GM12878 (cell line): ENCODE data around the gene C19orf18.

Source experiments
- ASH2L ChIP-seq: fragments of 300-600, 200-600 bp; sonication (generic); IDR thresholded peaks from 2 replicates; pipeline ENCODE4 v1.6.1; 2017; ENCODE audit warnings: low read depth, mild to moderate bottlenecking, borderline replicate concordance
- EGR1 ChIP-seq, 2 experiments: IDR thresholded peaks; 1 replicate in 1 of 2; 2 replicates in 1 of 2; pipeline ENCODE4 v1.6.1; 2011 to 2012; ENCODE audit warnings: low read depth in 2 of 2, low read length in 2 of 2, borderline replicate concordance in 1 of 2, mild to moderate bottlenecking in 1 of 2, moderate library complexity in 1 of 2
- ESRRA ChIP-seq: IDR thresholded peaks from 2 replicates; pipeline ENCODE4 v1.6.1; 2012; ENCODE audit warnings: mild to moderate bottlenecking, low read length, improper control_type of control experiment
- ETV6 ChIP-seq, 2 experiments: fragments of 450-650 bp in 1 of 2; IDR thresholded peaks in 1 of 2; conservative IDR thresholded peaks in 1 of 2; 2 replicates each; pipeline ENCODE4 v1.6.1; 2014; ENCODE audit warnings: antibody characterized with exemption in 1 of 2, borderline replicate concordance in 1 of 2, low read depth in 1 of 2, mild to moderate bottlenecking in 1 of 2, moderate library complexity in 1 of 2
- GABPA ChIP-seq: IDR thresholded peaks from 2 replicates; pipeline ENCODE4 v1.6.1; 2014; ENCODE audit warnings: antibody characterized with exemption, low read depth, mild to moderate bottlenecking, inconsistent platforms
- JUNB ChIP-seq: IDR thresholded peaks from 2 replicates; pipeline ENCODE4 v1.6.1; 2016; ENCODE audit warnings: antibody characterized with exemption, mild to moderate bottlenecking
- POLR2AphosphoS5 ChIP-seq: IDR thresholded peaks from 2 replicates; pipeline ENCODE4 v1.6.1; 2011; ENCODE audit warnings: mild to moderate bottlenecking, low read length, inconsistent platforms
- RBBP5 ChIP-seq: fragments of 200-600 bp; sonication (generic); conservative IDR thresholded peaks from 2 replicates; pipeline ENCODE4 v1.6.1; 2016
- SMAD1 ChIP-seq: fragments of 450-650 bp; IDR thresholded peaks from 2 replicates; pipeline ENCODE4 v1.6.1; 2018; ENCODE audit warnings: mild to moderate bottlenecking, low read depth; ENCODE audit not compliant: partially characterized antibody
- TF ChIP-seq, protein P1 (sequence below), 3 experiments: IDR thresholded peaks in 2 of 3; conservative IDR thresholded peaks in 1 of 3; 2 replicates each; pipeline ENCODE4 v1.5.1; 2011; ENCODE audit warnings: low read depth in 3 of 3, low read length in 3 of 3, mild to moderate bottlenecking in 3 of 3, control low read depth in 2 of 3, moderate library complexity in 2 of 3, inconsistent platforms in 1 of 3, mixed read lengths in 1 of 3; ENCODE audit not compliant: control insufficient read depth in 2 of 3, insufficient read depth in 1 of 3; ENCODE audit errors: extremely low read depth in 1 of 3
- TF ChIP-seq, protein P2 (sequence below): IDR thresholded peaks from 2 replicates; pipeline ENCODE4 v1.6.1; 2012; ENCODE audit warnings: low read depth, low read length, improper control_type of control experiment

DNA sequence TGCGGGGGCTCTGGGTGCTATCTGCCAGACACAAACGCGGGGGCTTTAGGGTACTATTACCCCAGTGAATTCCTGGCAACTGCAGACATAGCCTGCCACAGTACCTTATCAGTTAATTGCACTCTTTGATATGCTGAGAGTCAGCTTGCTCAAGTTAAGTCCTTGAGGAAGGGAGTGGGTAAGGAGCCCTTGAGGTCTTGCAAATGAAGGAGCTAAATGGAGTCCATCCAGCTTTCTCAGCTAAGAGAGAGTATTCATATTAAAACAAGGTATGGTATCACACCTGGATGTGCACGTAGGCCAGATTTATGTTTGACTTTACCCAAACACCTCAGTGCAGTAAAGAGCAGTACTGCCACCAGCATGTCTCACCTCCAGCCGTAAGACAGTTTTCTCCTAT, 39.8 kb upstream of the C19orf18 start:
- TF ChIP-seq, protein P1, sequence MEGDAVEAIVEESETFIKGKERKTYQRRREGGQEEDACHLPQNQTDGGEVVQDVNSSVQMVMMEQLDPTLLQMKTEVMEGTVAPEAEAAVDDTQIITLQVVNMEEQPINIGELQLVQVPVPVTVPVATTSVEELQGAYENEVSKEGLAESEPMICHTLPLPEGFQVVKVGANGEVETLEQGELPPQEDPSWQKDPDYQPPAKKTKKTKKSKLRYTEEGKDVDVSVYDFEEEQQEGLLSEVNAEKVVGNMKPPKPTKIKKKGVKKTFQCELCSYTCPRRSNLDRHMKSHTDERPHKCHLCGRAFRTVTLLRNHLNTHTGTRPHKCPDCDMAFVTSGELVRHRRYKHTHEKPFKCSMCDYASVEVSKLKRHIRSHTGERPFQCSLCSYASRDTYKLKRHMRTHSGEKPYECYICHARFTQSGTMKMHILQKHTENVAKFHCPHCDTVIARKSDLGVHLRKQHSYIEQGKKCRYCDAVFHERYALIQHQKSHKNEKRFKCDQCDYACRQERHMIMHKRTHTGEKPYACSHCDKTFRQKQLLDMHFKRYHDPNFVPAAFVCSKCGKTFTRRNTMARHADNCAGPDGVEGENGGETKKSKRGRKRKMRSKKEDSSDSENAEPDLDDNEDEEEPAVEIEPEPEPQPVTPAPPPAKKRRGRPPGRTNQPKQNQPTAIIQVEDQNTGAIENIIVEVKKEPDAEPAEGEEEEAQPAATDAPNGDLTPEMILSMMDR (IDR thresholded peaks at IDR 0.05 in 2 of 3, conservative IDR thresholded peaks at IDR 0.05 in 1 of 3; ENCODE audit: control insufficient read depth in 2 of 3, extremely low read depth in 1 of 3, insufficient read depth in 1 of 3, low read depth in 3 of 3, low read length in 3 of 3), result no peak
- TF ChIP-seq JUNB, result no peak
- TF ChIP-seq SMAD1, result no peak
- TF ChIP-seq ESRRA, result no peak
- no peak for TF ChIP-seq ETV6 (conservative IDR thresholded peaks at IDR 0.05 in 1 of 2, IDR thresholded peaks at IDR 0.05 in 1 of 2; ENCODE audit: borderline replicate concordance in 1 of 2, low read depth in 1 of 2)
- TF ChIP-seq RBBP5, result no peak
- TF ChIP-seq ASH2L, result no peak
- TF ChIP-seq, protein P2, sequence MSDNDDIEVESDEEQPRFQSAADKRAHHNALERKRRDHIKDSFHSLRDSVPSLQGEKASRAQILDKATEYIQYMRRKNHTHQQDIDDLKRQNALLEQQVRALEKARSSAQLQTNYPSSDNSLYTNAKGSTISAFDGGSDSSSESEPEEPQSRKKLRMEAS, result no peak
- no peak for TF ChIP-seq EGR1 (IDR thresholded peaks at IDR 0.05; ENCODE audit: borderline replicate concordance in 1 of 2, low read depth in 2 of 2, low read length in 2 of 2)
- TF ChIP-seq GABPA, result no peak
- TF ChIP-seq POLR2AphosphoS5, result no peak
